MM.1S (cell line): ENCODE measurements around the gene DNAL4.
"Not testable (repeated sequence)": the region's sequence is repeated elsewhere in the genome, so short reads cannot be mapped to it uniquely, and the experiment has no call there.

ENCODE experiments used
- DNase-seq: peaks from one replicate; pipeline ENCODE4 v3.0.0-alpha.2; 2015
- H2AFZ ChIP-seq: fragments of 300-600 bp; sonication (generic); 2 replicates; pipeline ENCODE4 v1.6.0; 2016; ENCODE audit warnings: antibody characterized with exemption, low read length
- H3F3A ChIP-seq: fragments of 300-600 bp; sonication (generic); 2 replicates; pipeline ENCODE4 v1.6.1; 2016; ENCODE audit warnings: mild to moderate bottlenecking, antibody characterized with exemption, low read length, moderate library complexity, mixed read lengths; ENCODE audit not compliant: insufficient read depth
- H3K27ac ChIP-seq: fragments of 300-600 bp; sonication (generic); 2 replicates; pipeline ENCODE4 v1.5.1; 2016; ENCODE audit warnings: mild to moderate bottlenecking, low read length
- H3K27me3 ChIP-seq: fragments of 300-600 bp; sonication (generic); replicated peaks from 2 replicates; pipeline ENCODE4 v1.6.0; 2016; ENCODE audit warnings: low read length; ENCODE audit not compliant: insufficient read depth
- H3K36me3 ChIP-seq: fragments of 300-600 bp; sonication (generic); replicated peaks from 2 replicates; pipeline ENCODE4 v1.6.1; 2016; ENCODE audit warnings: mild to moderate bottlenecking, low read length, mixed read lengths; ENCODE audit not compliant: insufficient read depth
- H3K4me1 ChIP-seq: fragments of 300-600 bp; sonication (generic); 2 replicates; pipeline ENCODE4 v1.6.1; 2016; ENCODE audit warnings: low read length, mixed read lengths
- H3K4me2 ChIP-seq: fragments of 300-600 bp; sonication (generic); 2 replicates; pipeline ENCODE4 v1.6.0; 2016; ENCODE audit warnings: low read depth, low read length
- H3K4me3 ChIP-seq: fragments of 300-600 bp; sonication (generic); 2 replicates; pipeline ENCODE4 v1.5.1; 2016; ENCODE audit warnings: low read length, mixed read lengths
- H3K79me2 ChIP-seq: fragments of 300-600 bp; sonication (generic); 2 replicates; pipeline ENCODE4 v1.6.1; 2016; ENCODE audit warnings: mixed run types, low read length, mixed read lengths
- H3K9ac ChIP-seq: fragments of 300-600 bp; sonication (generic); 2 replicates; pipeline ENCODE4 v1.6.1; 2016; ENCODE audit warnings: low read length, mixed read lengths
- H3K9me2 ChIP-seq: fragments of 300-600 bp; sonication (generic); replicated peaks from 2 replicates; pipeline ENCODE4 v1.6.1; 2016; ENCODE audit warnings: mild to moderate bottlenecking, low read length, mixed read lengths; ENCODE audit not compliant: insufficient read depth
- H3K9me3 ChIP-seq: fragments of 300-600 bp; sonication (generic); replicated peaks from 2 replicates; pipeline ENCODE4 v1.6.1; 2016; ENCODE audit warnings: mild to moderate bottlenecking, low read length, mixed read lengths; ENCODE audit not compliant: insufficient read depth
- H4K20me1 ChIP-seq: fragments of 300-600 bp; sonication (generic); 2 replicates; pipeline ENCODE4 v1.6.1; 2016; ENCODE audit warnings: mild to moderate bottlenecking, low read length, moderate library complexity, mixed read lengths; ENCODE audit not compliant: insufficient read depth
- EZH2 ChIP-seq: fragments of 300-600 bp; sonication (generic); optimal IDR thresholded peaks from 2 replicates; pipeline ENCODE3; 2017; ENCODE audit warnings: low read depth, mild to moderate bottlenecking, antibody characterized with exemption, low read length, mixed read lengths
- EZH2phosphoT487 ChIP-seq: fragments of 300-600 bp; sonication (generic); IDR thresholded peaks from 2 replicates; pipeline ENCODE4 v1.6.1; 2018; ENCODE audit warnings: antibody characterized with exemption, low read length
- TF ChIP-seq, protein P1 (sequence below): fragments of 300-600 bp; sonication (generic); IDR thresholded peaks from 2 replicates; pipeline ENCODE4 v1.5.1; 2016; ENCODE audit warnings: antibody characterized with exemption, low read length, mixed read lengths

The DNAL4 gene

GRCh38 chr22:38817196-38817595, 23.3 kb upstream of the DNAL4 start:
- Histone ChIP-seq H3K4me3 (no peak overlapping the region), H2AFZ (no peak overlapping the region), H3K36me3 (no peaks in the 10 kb centered on the region), H3K4me2 (no peak overlapping the region), H3K9me3 (no peaks in the 10 kb centered on the region), H3K27me3 (peaks cover 74% of the 10 kb centered on the region), H3K4me1 (no peaks in the 10 kb centered on the region), H3K9ac (no peak overlapping the region), H3K27ac (no peak overlapping the region), H4K20me1 (no peaks in the 10 kb centered on the region), H3F3A (no peaks in the 10 kb centered on the region), H3K79me2 (no peaks in the 10 kb centered on the region), H3K9me2 (no peaks in the 10 kb centered on the region)
- no peak for DNase-seq
- TF ChIP-seq EZH2 (no peak), EZH2phosphoT487 (no peak)
- TF ChIP-seq, protein P1, sequence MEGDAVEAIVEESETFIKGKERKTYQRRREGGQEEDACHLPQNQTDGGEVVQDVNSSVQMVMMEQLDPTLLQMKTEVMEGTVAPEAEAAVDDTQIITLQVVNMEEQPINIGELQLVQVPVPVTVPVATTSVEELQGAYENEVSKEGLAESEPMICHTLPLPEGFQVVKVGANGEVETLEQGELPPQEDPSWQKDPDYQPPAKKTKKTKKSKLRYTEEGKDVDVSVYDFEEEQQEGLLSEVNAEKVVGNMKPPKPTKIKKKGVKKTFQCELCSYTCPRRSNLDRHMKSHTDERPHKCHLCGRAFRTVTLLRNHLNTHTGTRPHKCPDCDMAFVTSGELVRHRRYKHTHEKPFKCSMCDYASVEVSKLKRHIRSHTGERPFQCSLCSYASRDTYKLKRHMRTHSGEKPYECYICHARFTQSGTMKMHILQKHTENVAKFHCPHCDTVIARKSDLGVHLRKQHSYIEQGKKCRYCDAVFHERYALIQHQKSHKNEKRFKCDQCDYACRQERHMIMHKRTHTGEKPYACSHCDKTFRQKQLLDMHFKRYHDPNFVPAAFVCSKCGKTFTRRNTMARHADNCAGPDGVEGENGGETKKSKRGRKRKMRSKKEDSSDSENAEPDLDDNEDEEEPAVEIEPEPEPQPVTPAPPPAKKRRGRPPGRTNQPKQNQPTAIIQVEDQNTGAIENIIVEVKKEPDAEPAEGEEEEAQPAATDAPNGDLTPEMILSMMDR = no peak

DNA sequence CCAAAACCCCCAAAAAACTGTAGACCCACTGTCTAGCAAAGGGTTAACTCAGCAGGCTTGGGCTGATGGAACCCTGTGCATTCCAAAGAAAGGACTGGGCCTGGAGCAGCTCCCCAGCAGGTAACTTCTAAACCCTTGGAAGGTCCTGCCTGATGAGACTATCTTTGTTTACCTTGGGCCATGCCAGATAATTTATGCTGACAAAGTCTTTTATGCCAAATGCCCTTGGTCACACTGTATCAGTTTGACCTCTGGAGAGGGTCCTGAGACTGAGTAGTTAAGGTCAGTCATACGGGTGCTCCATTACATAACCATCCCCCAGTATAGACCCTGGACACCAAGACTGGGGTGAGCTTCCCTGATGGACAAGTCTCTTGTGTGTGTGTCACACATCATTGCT, 21.9 kb upstream of the DNAL4 start:
- Histone ChIP-seq H3K9ac (no peak overlapping the region), H3K27me3 (peaks cover 67% of the 10 kb centered on the region), H3K27ac (no peak overlapping the region), H3F3A (no peaks in the 10 kb centered on the region), H3K79me2 (no peaks in the 10 kb centered on the region), H3K9me2 (no peaks in the 10 kb centered on the region), H3K4me2 (no peak overlapping the region), H3K4me3 (no peak overlapping the region), H3K36me3 (no peaks in the 10 kb centered on the region), H3K9me3 (no peaks in the 10 kb centered on the region), H2AFZ (no peak overlapping the region), H3K4me1 (no peaks in the 10 kb centered on the region), H4K20me1 (no peaks in the 10 kb centered on the region)
- no peak for DNase-seq
- TF ChIP-seq, protein P1 = no peak
- no peak for TF ChIP-seq EZH2phosphoT487
- no peak for TF ChIP-seq EZH2

- Histone ChIP-seq H3K9me3 (no peaks in the 10 kb centered on the region), H3K79me2 (no peaks in the 10 kb centered on the region), H3K4me2 (no peak overlapping the region), H4K20me1 (no peaks in the 10 kb centered on the region), H3K27ac (no peak overlapping the region), H3K36me3 (no peaks in the 10 kb centered on the region), H3K27me3 (peaks cover 40% of the 10 kb centered on the region), H3F3A (no peaks in the 10 kb centered on the region), H3K4me3 (no peak overlapping the region), H3K4me1 (no peaks in the 10 kb centered on the region), H2AFZ (no peak overlapping the region), H3K9ac (no peak overlapping the region), H3K9me2 (no peaks in the 10 kb centered on the region)
- DNase-seq = no peak
- TF ChIP-seq, protein P1 = no peak
- TF ChIP-seq EZH2 (no peak), EZH2phosphoT487 (no peak)
Observed at GRCh38 chr22:38811241-38811640, 17.3 kb upstream of the DNAL4 start.

DNA sequence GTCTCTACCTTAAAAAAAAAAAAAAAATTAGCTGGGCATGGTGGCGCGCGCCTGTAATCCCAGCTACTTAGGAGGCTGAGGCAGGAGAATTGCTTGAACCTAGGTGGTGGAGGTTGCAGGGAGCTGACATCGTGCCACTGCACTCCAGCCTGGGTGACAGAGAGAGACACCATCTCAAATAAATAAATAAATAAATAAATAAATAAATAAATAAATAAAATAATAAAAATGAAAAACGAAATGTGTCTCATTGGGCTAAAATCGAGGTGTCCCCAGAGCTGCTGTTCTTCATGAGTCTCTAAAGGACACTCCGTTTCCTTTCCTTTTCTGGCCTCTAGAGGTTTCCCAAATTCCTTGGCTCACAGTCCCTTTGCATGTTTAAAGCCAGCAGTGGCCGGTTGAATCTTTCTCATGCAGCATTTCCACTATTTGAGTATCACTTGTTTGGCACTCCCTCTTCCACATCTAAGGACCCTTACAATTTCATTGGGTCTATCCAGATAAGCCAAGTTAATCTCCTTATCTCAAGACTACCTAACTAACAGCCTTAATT, 11.2 kb upstream of the DNAL4 start:
- peaks cover 62% of the 10 kb centered on the region for H3K27me3 ChIP-seq
- not testable (repeated sequence) for H3F3A ChIP-seq, DNase-seq, H3K36me3 ChIP-seq, H3K9ac ChIP-seq, H3K9me2 ChIP-seq, H4K20me1 ChIP-seq, H3K79me2 ChIP-seq, H3K4me2 ChIP-seq, H3K9me3 ChIP-seq, H2AFZ ChIP-seq, H3K4me3 ChIP-seq, H3K4me1 ChIP-seq, H3K27ac ChIP-seq
